Testis (tissue), 2 donors: Measurements from ENCODE around the gene LIMD2.

Experiments used
- POLR2A ChIP-seq: fragments of 450-650 bp; IDR thresholded peaks from one replicate; pipeline ENCODE4 v1.6.1; 2017; ENCODE audit warnings: antibody characterized with exemption, mild to moderate bottlenecking, moderate library complexity
- TF ChIP-seq, protein P1 (sequence below), 3 experiments: fragments of 450-650 bp in 2 of 3; fragments of 200-600 bp in 1 of 3; sonication (generic) in 1 of 3; IDR thresholded peaks; one replicate each; pipeline ENCODE4 v1.5.1; 2016 to 2019; ENCODE audit warnings: antibody characterized with exemption in 3 of 3, mild to moderate bottlenecking in 2 of 3, moderate library complexity in 1 of 3

DNA sequence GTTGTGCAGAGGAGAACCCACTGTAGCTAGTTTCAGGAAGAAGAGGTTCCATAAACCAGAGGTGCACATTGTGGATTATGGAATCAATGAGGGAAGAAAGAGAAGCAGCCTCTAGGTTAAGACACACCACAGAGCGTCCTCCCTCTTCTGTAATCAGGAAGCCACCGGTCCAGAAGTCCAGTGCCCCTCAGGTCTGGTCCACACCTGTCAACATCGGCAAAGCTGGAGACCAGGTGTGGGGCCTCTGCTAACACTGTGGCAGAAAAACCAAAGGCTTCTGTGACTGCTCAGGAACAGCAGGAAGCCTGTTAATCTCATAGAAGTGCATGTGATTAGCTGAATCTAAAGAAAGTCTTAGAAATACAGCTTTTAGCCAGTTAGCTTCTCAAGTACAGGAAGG is 23.3 kb downstream of the LIMD2 start:
- no peak for TF ChIP-seq POLR2A
- TF ChIP-seq, protein P1, sequence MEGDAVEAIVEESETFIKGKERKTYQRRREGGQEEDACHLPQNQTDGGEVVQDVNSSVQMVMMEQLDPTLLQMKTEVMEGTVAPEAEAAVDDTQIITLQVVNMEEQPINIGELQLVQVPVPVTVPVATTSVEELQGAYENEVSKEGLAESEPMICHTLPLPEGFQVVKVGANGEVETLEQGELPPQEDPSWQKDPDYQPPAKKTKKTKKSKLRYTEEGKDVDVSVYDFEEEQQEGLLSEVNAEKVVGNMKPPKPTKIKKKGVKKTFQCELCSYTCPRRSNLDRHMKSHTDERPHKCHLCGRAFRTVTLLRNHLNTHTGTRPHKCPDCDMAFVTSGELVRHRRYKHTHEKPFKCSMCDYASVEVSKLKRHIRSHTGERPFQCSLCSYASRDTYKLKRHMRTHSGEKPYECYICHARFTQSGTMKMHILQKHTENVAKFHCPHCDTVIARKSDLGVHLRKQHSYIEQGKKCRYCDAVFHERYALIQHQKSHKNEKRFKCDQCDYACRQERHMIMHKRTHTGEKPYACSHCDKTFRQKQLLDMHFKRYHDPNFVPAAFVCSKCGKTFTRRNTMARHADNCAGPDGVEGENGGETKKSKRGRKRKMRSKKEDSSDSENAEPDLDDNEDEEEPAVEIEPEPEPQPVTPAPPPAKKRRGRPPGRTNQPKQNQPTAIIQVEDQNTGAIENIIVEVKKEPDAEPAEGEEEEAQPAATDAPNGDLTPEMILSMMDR (IDR thresholded peaks at IDR 0.05) = no peak
